ENCODE results near the gene EPSTI1. TPM values are rescaled to one million over a fixed set of nuclear protein-coding genes. Genes with fewer than 3 reads are reported as not detected.

The EPSTI1 gene
- total and polyA plus RNA-seq, 8 donors = 0.83 to 9.7 (median 2.1) TPM

- WGBS, 2 donors = 93 to 97% methylated on average over 2 of the region's 2 CpGs
- no peak for ATAC-seq
- intact Hi-C loops (cut with DNase I) = no loop called here
- no peaks in the 10 kb centered on the region for H3K27me3 ChIP-seq
- no peak overlapping the region for H3K4me3 ChIP-seq
- FAIRE-seq = no peak
- TF ChIP-seq CTCF (IDR thresholded peaks at IDR 0.05) = no peak
- no peaks in the 10 kb centered on the region for H3K4me1 ChIP-seq
- no peaks in the 10 kb centered on the region for H3K36me3 ChIP-seq
- DNase-seq = no peak
- no peaks in the 10 kb centered on the region for H3K9me3 ChIP-seq
- no peak overlapping the region for H3K27ac ChIP-seq
Observed at GRCh38 chr13:42925626-42926025, 66.4 kb downstream of the EPSTI1 start.

DNA sequence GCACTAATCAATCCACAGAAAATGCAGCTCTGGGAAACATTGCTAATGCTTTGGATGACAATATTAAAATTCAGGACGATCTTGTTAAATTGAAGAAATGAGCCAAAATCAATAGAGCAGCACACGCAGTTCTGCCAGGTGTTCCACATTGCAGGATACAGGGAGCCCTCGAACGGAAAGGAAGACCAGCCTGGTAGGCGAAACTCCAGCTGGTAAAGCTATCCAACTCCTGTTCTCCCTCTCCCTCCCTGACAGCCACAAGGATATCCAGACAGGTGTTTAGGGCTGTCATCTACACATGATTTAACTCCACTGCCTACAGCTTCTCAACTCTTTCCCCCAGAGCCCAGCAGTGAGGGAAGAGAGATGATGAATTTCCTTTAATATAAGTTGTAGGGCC is 67.7 kb downstream of the EPSTI1 start:
- no peaks in the 10 kb centered on the region for H3K9me3 ChIP-seq
- no peak overlapping the region for H3K4me3 ChIP-seq
- TF ChIP-seq CTCF (IDR thresholded peaks at IDR 0.05) = no peak
- intact Hi-C loops (cut with DNase I) = no loop called here
- FAIRE-seq = no peak
- 52 to 62% methylated on average over 5 of the region's 5 CpGs for WGBS, 2 donors
- H3K4me1 ChIP-seq = no peaks in the 10 kb centered on the region
- H3K27ac ChIP-seq = no peak overlapping the region
- H3K27me3 ChIP-seq = no peaks in the 10 kb centered on the region
- no peak for ATAC-seq
- DNase-seq = no peak
- H3K36me3 ChIP-seq = no peaks in the 10 kb centered on the region

- FAIRE-seq = no peak
- intact Hi-C loops (cut with DNase I) = no loop called here
- TF ChIP-seq CTCF (IDR thresholded peaks at IDR 0.05) = no peak
- no peaks in the 10 kb centered on the region for H3K9me3 ChIP-seq
- DNase-seq = no peak
- no peaks in the 10 kb centered on the region for H3K27me3 ChIP-seq
- 81 to 89% methylated on average over 4 of the region's 4 CpGs for WGBS, 2 donors
- ATAC-seq = no peak
- H3K27ac ChIP-seq = no peak overlapping the region
- no peak overlapping the region for H3K4me3 ChIP-seq
- no peaks in the 10 kb centered on the region for H3K4me1 ChIP-seq
- no peaks in the 10 kb centered on the region for H3K36me3 ChIP-seq
Observed at GRCh38 chr13:42907745-42908144, 84.3 kb downstream of the EPSTI1 start.

DNA sequence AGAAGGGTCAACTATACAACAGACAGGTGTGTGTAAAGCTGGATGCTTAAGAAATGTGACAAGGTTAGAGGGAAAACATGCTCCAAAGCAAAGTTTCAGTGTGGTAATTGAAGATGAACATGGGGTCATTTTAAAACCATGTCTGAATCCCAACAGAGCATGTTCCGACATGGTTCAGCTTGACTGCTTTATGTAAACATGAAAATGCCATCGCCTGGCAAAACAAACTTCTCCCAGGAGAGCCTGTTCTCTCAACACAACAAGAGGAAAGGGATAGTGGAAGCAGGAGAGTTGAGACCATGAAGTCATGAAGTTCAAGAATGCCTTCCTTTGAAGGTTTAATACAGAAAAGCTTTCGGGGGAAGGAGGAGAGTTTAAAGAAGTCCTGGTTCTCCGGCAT is 85.8 kb downstream of the EPSTI1 start:
- no peak for ATAC-seq
- Histone ChIP-seq H3K36me3 (no peaks in the 10 kb centered on the region), H3K27me3 (no peaks in the 10 kb centered on the region), H3K4me3 (no peak overlapping the region), H3K9me3 (no peaks in the 10 kb centered on the region), H3K27ac (no peak overlapping the region), H3K4me1 (no peaks in the 10 kb centered on the region)
- no peak for TF ChIP-seq CTCF (IDR thresholded peaks at IDR 0.05)
- intact Hi-C loops (cut with DNase I) = no loop called here
- no peak for FAIRE-seq
- no peak for DNase-seq
- 87 to 89% methylated on average over 4 of the region's 4 CpGs for WGBS, 2 donors

GRCh38 chr13:42905579-42905978 is 86.5 kb downstream of the EPSTI1 start:
- Histone ChIP-seq H3K4me1 (no peaks in the 10 kb centered on the region), H3K36me3 (no peaks in the 10 kb centered on the region), H3K27me3 (no peaks in the 10 kb centered on the region), H3K9me3 (no peaks in the 10 kb centered on the region), H3K27ac (no peak overlapping the region), H3K4me3 (no peak overlapping the region)
- DNase-seq (no peak), FAIRE-seq (no peak), ATAC-seq (no peak)
- no peak for TF ChIP-seq CTCF (IDR thresholded peaks at IDR 0.05)
- intact Hi-C loops (cut with DNase I) = no loop called here
- 62% methylated on average over 2 of the region's 2 CpGs for WGBS, 2 donors
